HepG2 (cell line): ENCODE data around the gene MEGF6. TPM values are rescaled to one million over a fixed set of nuclear protein-coding genes. Genes with fewer than 3 reads are reported as not detected.

Source experiments
- CREM ChIP-seq, 2 experiments: sonication (generic) in 1 of 2; formaldehyde crosslinking in 1 of 2; IDR thresholded peaks; 2 replicates each; pipeline versions ENCODE4 v1.4.0 to v1.6.1; 2016 to 2020; ENCODE audit warnings: antibody characterized with exemption in 1 of 2, mild to moderate bottlenecking in 1 of 2, missing genetic modification reagents in 1 of 2
- ELF3 ChIP-seq: IDR thresholded peaks from 2 replicates; pipeline ENCODE4 v1.6.1; 2016; ENCODE audit warnings: missing genetic modification reagents, missing compliant biosample characterization
- ETS1 ChIP-seq: sonication (generic); formaldehyde crosslinking; IDR thresholded peaks from 2 replicates; pipeline ENCODE4 v1.4.0; 2020; ENCODE audit warnings: missing genetic modification reagents
- FOSL2 ChIP-seq: sonication (generic); formaldehyde crosslinking; IDR thresholded peaks from 2 replicates; pipeline ENCODE4 v1.4.0; 2020; ENCODE audit warnings: missing genetic modification reagents
- HES4 ChIP-seq: sonication (generic); formaldehyde crosslinking; IDR thresholded peaks from 2 replicates; pipeline ENCODE4 v1.9.0; 2021; ENCODE audit warnings: mild to moderate bottlenecking, missing genetic modification reagents, borderline replicate concordance
- HMGA1 ChIP-seq: sonication (generic); formaldehyde crosslinking; conservative IDR thresholded peaks from 2 replicates; pipeline ENCODE4 v1.4.0; 2020; ENCODE audit warnings: missing genetic modification reagents
- KLF12 ChIP-seq: sonication (generic); formaldehyde crosslinking; IDR thresholded peaks from 2 replicates; pipeline ENCODE4 v1.4.0; 2020; ENCODE audit warnings: missing genetic modification reagents, borderline replicate concordance
- MAX ChIP-seq: IDR thresholded peaks from 2 replicates; pipeline ENCODE4 v1.6.1; 2012; ENCODE audit warnings: inconsistent platforms
- MXI1 ChIP-seq: IDR thresholded peaks from 3 replicates; pipeline ENCODE4 v1.6.1; 2012; ENCODE audit warnings: low read depth, low read length, inconsistent platforms, borderline replicate concordance
- PBX2 ChIP-seq: IDR thresholded peaks from 2 replicates; pipeline ENCODE4 v1.6.1; 2016; ENCODE audit warnings: control low read depth
- POGK ChIP-seq: sonication (generic); formaldehyde crosslinking; conservative IDR thresholded peaks from 2 replicates; pipeline ENCODE4 v1.8.0; 2022; ENCODE audit warnings: mild to moderate bottlenecking, moderate library complexity, missing genetic modification reagents
- SATB2 ChIP-seq: sonication (generic); formaldehyde crosslinking; IDR thresholded peaks from 2 replicates; pipeline ENCODE4 v1.5.0; 2020; ENCODE audit warnings: missing genetic modification reagents
- TBL1XR1 ChIP-seq: fragments of 150-350 bp; IDR thresholded peaks from 2 replicates; pipeline ENCODE4 v1.6.1; 2014; ENCODE audit warnings: borderline replicate concordance, low read length; ENCODE audit not compliant: partially characterized antibody
- THAP11 ChIP-seq: IDR thresholded peaks from 2 replicates; pipeline ENCODE4 v1.6.1; 2016; ENCODE audit warnings: missing biosample characterization, missing genetic modification reagents
- USF2 ChIP-seq, 2 experiments: sonication (generic) in 1 of 2; formaldehyde crosslinking in 1 of 2; IDR thresholded peaks; 2 replicates each; pipeline versions ENCODE4 v1.5.1 to v1.6.1; 2011 to 2020; ENCODE audit warnings: borderline replicate concordance in 1 of 2, low read depth in 1 of 2, low read length in 1 of 2, mild to moderate bottlenecking in 1 of 2, missing genetic modification reagents in 1 of 2, moderate library complexity in 1 of 2
- ZBTB8A ChIP-seq: sonication (generic); formaldehyde crosslinking; IDR thresholded peaks from 2 replicates; pipeline ENCODE4 v1.4.0; 2020; ENCODE audit warnings: mild to moderate bottlenecking, low read depth, missing genetic modification reagents, borderline replicate concordance
- ZNF441 ChIP-seq: sonication (generic); formaldehyde crosslinking; IDR thresholded peaks from 2 replicates; pipeline ENCODE4 v1.7.0; 2021; ENCODE audit warnings: missing genetic modification reagents, borderline replicate concordance
- polyA plus RNA-seq, 8 experiments: library from polyadenylated mRNA; depleted of rRNA in 3 of 8; stranded (reverse) in 7 of 8; unstranded in 1 of 8; fragments of >200 nt; fragmentation: Illumina TruSeq in 4 of 8; extraction: Trizol in 4 of 8; gene quantifications; 2 replicates each; pipeline versions ENCODE4 v1.2.1 to v1.2.3, GENCODE V29; 2011 to 2016; ENCODE audit warnings: low read depth in 4 of 8, missing spikeins in 1 of 8, mixed read lengths in 1 of 8; ENCODE audit not compliant: insufficient read depth in 1 of 8
- total RNA-seq, 5 experiments: library from RNA; depleted of rRNA; stranded (reverse); fragments of >200 nt; fragmentation: Illumina TruSeq; extraction: Trizol; gene quantifications; 2 replicates each; pipeline ENCODE4 v1.2.3, GENCODE V29; 2016; ENCODE audit warnings: low read depth in 1 of 5
- TF ChIP-seq, protein P1 (sequence below): sonication (generic); formaldehyde crosslinking; IDR thresholded peaks from 2 replicates; pipeline ENCODE4 v1.5.0; 2020; ENCODE audit warnings: missing genetic modification reagents

MEGF6 gene
- total and polyA plus RNA-seq, 2 of the 13 experiments (the other 11 are each of a cell fraction or from before 2014, with no cell fraction given), result 1.9 TPM

GRCh38 chr1:3624200-3625136 is 13.2 kb upstream of the MEGF6 start, which contains the start of gene TPRG1L (continued):
- TF ChIP-seq POGK (peak; percentile 22; the same call in 1 of the 2 replicates), ELF3 (peak; percentile 45; the same call in 1 of the 2 replicates), USF2 (IDR thresholded peaks at IDR 0.05; ENCODE audit: low read depth, low read length) (no peak; the same call in 1 of the 2 replicates), USF2 (CRISPR knock-in tag; IDR thresholded peaks at IDR 0.05; ENCODE audit: borderline replicate concordance) (peak; percentile 67; the same call in 1 of the 2 replicates), THAP11 (CRISPR knock-in tag) (peak; percentile 90), CREM (IDR thresholded peaks at IDR 0.05) (peak; percentile 60), CREM (CRISPR knock-in tag; IDR thresholded peaks at IDR 0.05) (0 out of 2 replicates have a peak, but pooled peaks have one; percentile 18), ZBTB8A (no peak), HMGA1 (CRISPR knock-in tag) (no peak), KLF12 (CRISPR knock-in tag) (peak; percentile 86; the same call in 1 of the 2 replicates), TBL1XR1 (no peak), FOSL2 (CRISPR knock-in tag) (peak; percentile 25; the same call in 1 of the 2 replicates), MAX (peak; percentile 60), PBX2 (CRISPR knock-in tag) (peak; percentile 79), ETS1 (CRISPR knock-in tag) (peak; percentile 68; the same call in 1 of the 2 replicates), ZNF441 (CRISPR knock-in tag) (no peak; the same call in 1 of the 2 replicates), MXI1 (peak; percentile 75; the same call in 1 of the 3 replicates), SATB2 (no peak), HES4 (CRISPR knock-in tag) (peak; percentile 48; the same call in 1 of the 2 replicates)
- TF ChIP-seq, protein P1, sequence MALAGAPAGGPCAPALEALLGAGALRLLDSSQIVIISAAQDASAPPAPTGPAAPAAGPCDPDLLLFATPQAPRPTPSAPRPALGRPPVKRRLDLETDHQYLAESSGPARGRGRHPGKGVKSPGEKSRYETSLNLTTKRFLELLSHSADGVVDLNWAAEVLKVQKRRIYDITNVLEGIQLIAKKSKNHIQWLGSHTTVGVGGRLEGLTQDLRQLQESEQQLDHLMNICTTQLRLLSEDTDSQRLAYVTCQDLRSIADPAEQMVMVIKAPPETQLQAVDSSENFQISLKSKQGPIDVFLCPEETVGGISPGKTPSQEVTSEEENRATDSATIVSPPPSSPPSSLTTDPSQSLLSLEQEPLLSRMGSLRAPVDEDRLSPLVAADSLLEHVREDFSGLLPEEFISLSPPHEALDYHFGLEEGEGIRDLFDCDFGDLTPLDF, result no peak
